GM18498 (cell line): ENCODE data around the gene PSAP.

Experiments
- ATAC-seq: cut with Tn5 transposase; IDR thresholded peaks from one replicate; pipeline ENCODE4 v1.9.1; 2021; ENCODE audit warnings: mild to moderate bottlenecking, moderate library complexity; ENCODE audit not compliant: unreplicated experiment

PSAP gene

DNA sequence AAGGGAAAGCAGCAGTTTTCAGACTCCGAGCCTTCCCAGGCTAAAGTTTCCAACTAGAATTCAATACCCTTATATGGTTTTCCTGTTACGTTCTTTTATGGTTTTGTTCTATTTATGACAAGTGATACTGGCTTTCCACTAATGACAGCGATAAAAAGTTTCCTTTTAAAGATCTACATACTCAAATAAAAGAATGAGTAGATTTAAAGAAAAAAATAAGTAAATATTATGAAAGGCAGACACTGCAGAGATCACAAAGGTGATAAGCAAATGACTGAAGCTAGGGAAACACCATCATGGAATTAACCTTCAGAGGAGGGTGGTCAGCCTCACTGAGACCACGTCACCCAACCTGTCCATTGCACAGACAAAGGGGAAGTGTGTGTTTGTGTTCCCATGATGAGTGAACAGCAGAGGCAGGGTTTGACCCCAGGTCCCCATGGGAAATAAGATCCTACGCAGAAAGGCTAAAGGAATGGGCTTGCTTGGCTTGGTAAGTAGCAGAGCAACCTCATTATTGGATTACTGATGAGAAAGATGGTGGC is 81.7 kb downstream of the PSAP start:
- ATAC-seq: peak; percentile 12

DNA sequence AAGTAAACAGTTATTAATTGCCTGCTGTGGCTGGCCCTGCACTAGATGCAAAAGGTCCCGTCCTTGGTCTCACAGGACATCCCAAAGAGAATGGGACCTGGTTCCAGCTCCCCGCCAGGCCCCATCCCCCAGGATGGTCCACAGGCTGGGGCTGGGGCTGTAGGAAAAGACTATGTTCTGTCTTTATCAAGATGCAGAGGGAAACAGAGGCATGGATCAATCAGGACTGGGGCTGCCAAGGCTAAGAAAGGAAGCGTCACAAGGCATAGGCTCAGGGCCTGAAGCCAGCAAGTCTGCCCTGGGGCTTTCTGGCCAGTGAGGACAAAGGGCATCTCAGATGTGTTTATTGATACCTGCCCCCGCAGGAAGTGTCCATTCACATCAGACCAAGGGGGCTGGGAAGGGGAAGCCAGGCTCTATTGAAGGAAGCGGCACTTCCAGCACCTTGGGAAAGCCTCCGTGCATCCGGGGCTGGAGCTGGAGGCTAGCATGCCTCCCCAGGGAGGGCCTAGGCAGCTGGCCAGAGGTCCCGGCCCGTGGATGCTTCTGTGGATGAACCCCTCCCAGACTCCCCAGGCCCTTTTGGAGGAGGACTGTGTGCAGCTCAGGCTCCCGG is 83.5 kb downstream of the PSAP start:
- ATAC-seq: no peak

DNA sequence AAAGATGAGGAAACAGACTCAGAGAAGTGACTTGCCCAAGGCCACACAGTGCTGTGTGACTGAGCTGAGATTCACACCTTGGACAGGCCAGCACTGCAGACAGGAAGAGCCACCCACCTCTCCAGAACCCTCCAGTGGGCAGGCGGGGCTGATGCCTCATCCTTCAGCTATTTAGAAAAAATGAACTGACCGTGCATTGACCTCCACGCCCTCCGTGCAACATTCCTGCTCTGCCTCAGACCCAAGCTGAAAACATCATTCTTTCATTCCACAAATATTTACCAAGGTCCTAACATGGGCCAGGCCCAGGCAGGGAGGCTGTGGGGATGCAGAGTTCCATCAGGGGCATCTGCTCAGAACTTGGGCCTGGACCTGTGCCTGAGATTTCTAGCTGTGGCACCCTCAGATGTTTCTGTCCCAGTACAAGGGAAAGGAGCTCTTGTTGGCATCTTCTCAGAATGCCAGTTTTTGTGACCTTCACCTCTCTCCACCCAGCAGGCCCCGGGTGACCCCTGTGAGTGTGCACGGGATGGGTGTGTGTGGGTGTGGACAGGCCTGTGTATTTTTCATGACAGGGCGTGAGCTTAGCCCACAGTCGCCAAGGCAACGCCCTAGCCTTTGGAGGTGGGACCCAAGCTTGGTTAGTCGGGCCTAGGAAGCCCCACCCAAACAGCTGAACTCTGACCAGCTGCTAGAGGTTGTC is 84.2 kb downstream of the PSAP start:
- no peak for ATAC-seq
